ENCODE results near the gene PTGIR. TPM values are rescaled to one million over a fixed set of nuclear protein-coding genes. Genes with fewer than 3 reads are reported as not detected.

Gene PTGIR
- total RNA-seq, 4 donors from 2014 or later: 0.55 to 2.4 (median 2.2) TPM; not detected in 1

- 50% methylated on average over 6 of the region's 6 CpGs; no CpG with 5 or more reads in 1 of the 2 donors for WGBS, 2 donors (ENCODE audit: low coverage in 1 of 2)
- Histone ChIP-seq H3K27ac (peak overlapping the region; percentile 68 to 80 (median 74)), H3K4me1 (peaks cover 22 to 73% (median 31%) of the 10 kb centered on the region in 4 donors), H3K36me3 (no peaks in the 10 kb centered on the region), H3K27me3 (peaks cover 2% of the 10 kb centered on the region), H3K4me3 (no peak overlapping the region), H3K9me3 (no peaks in the 10 kb centered on the region)
- TF ChIP-seq POLR2A (IDR thresholded peaks at IDR 0.05) (no peak), POLR2AphosphoS5 (IDR thresholded peaks at IDR 0.05) (peak in 1 of 3 donors; percentile 2)
- no peak for DNase-seq
- in situ Hi-C loops (cut with MboI; ENCODE audit: low pct_ligation_motif_present in 1 of 4, low pct_unique_long_range_greater_than_20kb in 1 of 4, low sequenced_read_pairs in 3 of 4): no loop called here
- intact Hi-C loops (cut with DNase I; ENCODE audit: low total_unique reads): no loop called here
Observed at GRCh38 chr19:46620716-46621115, 4.2 kb downstream of the PTGIR start.

GRCh38 chr19:46620267-46620666 lies 4.6 kb downstream of the PTGIR start:
- Histone ChIP-seq H3K9me3 (no peaks in the 10 kb centered on the region), H3K36me3 (no peaks in the 10 kb centered on the region), H3K27me3 (peaks cover 2% of the 10 kb centered on the region), H3K4me1 (peaks cover 22 to 69% (median 29%) of the 10 kb centered on the region in 4 donors), H3K4me3 (no peak overlapping the region), H3K27ac (peak overlapping the region; percentile 68 to 80 (median 74))
- WGBS, 2 donors (ENCODE audit: low coverage in 1 of 2): 66% methylated on average over 3 of the region's 3 CpGs; no CpG with 5 or more reads in 1 of the 2 donors
- TF ChIP-seq POLR2AphosphoS5 (IDR thresholded peaks at IDR 0.05): no peak
- TF ChIP-seq POLR2A (IDR thresholded peaks at IDR 0.05): no peak
- no peak for TF ChIP-seq CTCF (IDR thresholded peaks at IDR 0.05)
- no peak for TF ChIP-seq EP300 (IDR thresholded peaks at IDR 0.05; ENCODE audit: low read depth)
- intact Hi-C loops (cut with DNase I; ENCODE audit: low total_unique reads): no loop called here
- in situ Hi-C loops (cut with MboI; ENCODE audit: low pct_ligation_motif_present in 1 of 4, low pct_unique_long_range_greater_than_20kb in 1 of 4, low sequenced_read_pairs in 3 of 4): no loop called here
- DNase-seq: no peak

GRCh38 chr19:46618670-46619231 lies 6.1 kb downstream of the PTGIR start:
- Histone ChIP-seq H3K4me1 (peaks cover 18 to 60% (median 23%) of the 10 kb centered on the region in 4 donors), H3K4me3 (no peak overlapping the region), H3K27me3 (peaks cover 2% of the 10 kb centered on the region), H3K36me3 (no peaks in the 10 kb centered on the region), H3K9me3 (no peaks in the 10 kb centered on the region), H3K27ac (peak overlapping the region in 2 of 4 donors; percentile 35 to 60)
- in situ Hi-C loops (cut with MboI; ENCODE audit: low pct_ligation_motif_present in 1 of 4, low pct_unique_long_range_greater_than_20kb in 1 of 4, low sequenced_read_pairs in 3 of 4) (loop anchor here in 2 of 4 donors (5.0 kb wide), 2 partner anchors 44 to 49 kb away; partner anchors contain the start of gene DACT3 (in 1 of the 2)), intact Hi-C loops (cut with DNase I; ENCODE audit: low total_unique reads) (no loop called here)
- TF ChIP-seq POLR2AphosphoS5 (IDR thresholded peaks at IDR 0.05) (peak in 1 of 3 donors; percentile 18), POLR2A (IDR thresholded peaks at IDR 0.05) (no peak)
- DNase-seq: no peak
- WGBS, 2 donors (ENCODE audit: low coverage in 1 of 2): 27% methylated on average over 9 of the region's 9 CpGs; no CpG with 5 or more reads in 1 of the 2 donors

- TF ChIP-seq POLR2A (IDR thresholded peaks at IDR 0.05) (no peak), EP300 (IDR thresholded peaks at IDR 0.05; ENCODE audit: low read depth) (no peak), POLR2AphosphoS5 (IDR thresholded peaks at IDR 0.05) (no peak), CTCF (IDR thresholded peaks at IDR 0.05) (no peak)
- Histone ChIP-seq H3K4me1 (peaks cover 16 to 55% (median 23%) of the 10 kb centered on the region in 4 donors), H3K9me3 (no peaks in the 10 kb centered on the region), H3K27me3 (no peaks in the 10 kb centered on the region), H3K36me3 (no peaks in the 10 kb centered on the region), H3K27ac (no peak overlapping the region), H3K4me3 (no peak overlapping the region)
- WGBS, 2 donors (ENCODE audit: low coverage in 1 of 2): 80 to 81% methylated on average over 4 to 6 of the region's 6 CpGs
- DNase-seq: no peak
- intact Hi-C loops (cut with DNase I; ENCODE audit: low total_unique reads): no loop called here
- in situ Hi-C loops (cut with MboI; ENCODE audit: low pct_ligation_motif_present in 1 of 4, low pct_unique_long_range_greater_than_20kb in 1 of 4, low sequenced_read_pairs in 3 of 4): loop anchor here in 2 of 4 donors (5.0 kb wide), 2 partner anchors 45 to 50 kb away; partner anchors contain the start of gene DACT3 (in 1 of the 2)
Observed at GRCh38 chr19:46617601-46618000, 7.3 kb downstream of the PTGIR start.

GRCh38 chr19:46616631-46617322 lies 8.1 kb downstream of the PTGIR start:
- H3K27me3 ChIP-seq: no peaks in the 10 kb centered on the region
- peak; percentile 28 to 56 (median 47) for TF ChIP-seq CTCF (IDR thresholded peaks at IDR 0.05)
- TF ChIP-seq POLR2A (IDR thresholded peaks at IDR 0.05): no peak
- no peak for TF ChIP-seq EP300 (IDR thresholded peaks at IDR 0.05; ENCODE audit: low read depth)
- H3K9me3 ChIP-seq: no peaks in the 10 kb centered on the region
- intact Hi-C loops (cut with DNase I; ENCODE audit: low total_unique reads): no loop called here
- in situ Hi-C loops (cut with MboI; ENCODE audit: low pct_ligation_motif_present in 1 of 4, low pct_unique_long_range_greater_than_20kb in 1 of 4, low sequenced_read_pairs in 3 of 4): loop anchor here in 2 of 4 donors (5.0 kb wide), 2 partner anchors 46 to 51 kb away; partner anchors contain the start of gene DACT3 (in 1 of the 2)
- H3K4me3 ChIP-seq: no peak overlapping the region
- H3K27ac ChIP-seq: no peak overlapping the region
- H3K4me1 ChIP-seq: peaks cover 13 to 56% (median 21%) of the 10 kb centered on the region in 4 donors
- DNase-seq: peak; percentile 69
- no peaks in the 10 kb centered on the region for H3K36me3 ChIP-seq
- 15 to 34% methylated on average over 3 to 17 of the region's 17 CpGs for WGBS, 2 donors (ENCODE audit: low coverage in 1 of 2)

All from transverse colon (tissue), 4 donors.